Measurements from ENCODE around the gene OIP5.

- TF ChIP-seq CTCF (IDR thresholded peaks at IDR 0.05; ENCODE audit: low read depth, low read length) (no peak), MAX (IDR thresholded peaks at IDR 0.05; ENCODE audit: low read depth, low read length) (no peak)
Observed at GRCh38 chr15:41286665-41287333, 45.6 kb downstream of the OIP5 start.
